Trophoblast cell (in vitro differentiated cells and primary cell): ENCODE data around the gene ZNF609.

Experiments
- DNase-seq, 2 donors: peaks; one replicate each; pipeline ENCODE4 v3.0.0-alpha.2; 2016
- H2AFZ ChIP-seq: 2 replicates; pipeline ENCODE4 v1.6.1; 2013; ENCODE audit warnings: low read length, moderate library complexity, mild to moderate bottlenecking; ENCODE audit not compliant: insufficient read depth, poor library complexity
- H2AK5ac ChIP-seq: 2 replicates; pipeline ENCODE4 v1.6.1; 2013; ENCODE audit warnings: mild to moderate bottlenecking, low read length
- H2BK120ac ChIP-seq: 2 replicates; pipeline ENCODE4 v1.6.1; 2013; ENCODE audit warnings: low read length, mild to moderate bottlenecking, moderate library complexity; ENCODE audit not compliant: insufficient read depth, poor library complexity
- H2BK12ac ChIP-seq: 2 replicates; pipeline ENCODE4 v1.6.1; 2013; ENCODE audit warnings: mild to moderate bottlenecking, low read length, moderate library complexity
- H2BK5ac ChIP-seq: 2 replicates; pipeline ENCODE4 v1.6.1; 2013; ENCODE audit warnings: low read length, low read depth, moderate library complexity, mild to moderate bottlenecking; ENCODE audit not compliant: poor library complexity
- H3K14ac ChIP-seq: 2 replicates; pipeline ENCODE4 v1.6.1; 2013; ENCODE audit warnings: mild to moderate bottlenecking, low read length
- H3K18ac ChIP-seq: 2 replicates; pipeline ENCODE4 v1.6.1; 2013; ENCODE audit warnings: mild to moderate bottlenecking, low read length
- H3K23ac ChIP-seq: 2 replicates; pipeline ENCODE4 v1.6.1; 2013; ENCODE audit warnings: low read length
- H3K27ac ChIP-seq: 2 replicates; pipeline ENCODE4 v1.5.1; 2013; ENCODE audit warnings: low read depth, mild to moderate bottlenecking, inconsistent platforms, low read length, moderate library complexity
- H3K27me3 ChIP-seq: 2 replicates; pipeline ENCODE4 v1.6.1; 2013; ENCODE audit warnings: inconsistent platforms, mild to moderate bottlenecking, low read length, moderate library complexity; ENCODE audit not compliant: insufficient read depth
- H3K36me3 ChIP-seq, 2 experiments: 1 replicate in 1 of 2; 2 replicates in 1 of 2; pipeline ENCODE4 v1.6.1; 2013; ENCODE audit warnings: low read length in 2 of 2, mild to moderate bottlenecking in 2 of 2, moderate library complexity in 1 of 2; ENCODE audit not compliant: insufficient read depth in 2 of 2, control insufficient read depth in 1 of 2
- H3K4ac ChIP-seq: 2 replicates; pipeline ENCODE4 v1.6.1; 2013; ENCODE audit warnings: low read depth, mild to moderate bottlenecking, low read length, moderate library complexity
- H3K4me1 ChIP-seq, 2 experiments: 1 replicate in 1 of 2; 2 replicates in 1 of 2; pipeline ENCODE4 v1.6.1; 2013; ENCODE audit warnings: low read length in 2 of 2, mild to moderate bottlenecking in 2 of 2, moderate library complexity in 1 of 2; ENCODE audit not compliant: insufficient read depth in 2 of 2, control insufficient read depth in 1 of 2
- H3K4me2 ChIP-seq: 2 replicates; pipeline ENCODE4 v1.6.1; 2013; ENCODE audit warnings: inconsistent platforms, mild to moderate bottlenecking, low read length, moderate library complexity
- H3K4me3 ChIP-seq: 2 replicates; pipeline ENCODE4 v1.5.1; 2013; ENCODE audit warnings: mild to moderate bottlenecking, low read depth, low read length, inconsistent platforms
- H3K79me1 ChIP-seq: one replicate; pipeline ENCODE4 v1.6.1; 2013; ENCODE audit warnings: low read length
- H3K79me2 ChIP-seq: 2 replicates; pipeline ENCODE4 v1.6.1; 2013; ENCODE audit warnings: low read length, mild to moderate bottlenecking; ENCODE audit not compliant: control insufficient read depth, insufficient read depth, poor library complexity
- H3K9ac ChIP-seq: 2 replicates; pipeline ENCODE4 v1.6.1; 2013; ENCODE audit warnings: mild to moderate bottlenecking, low read length
- H3K9me3 ChIP-seq: 2 replicates; pipeline ENCODE4 v1.6.1; 2013; ENCODE audit warnings: low read depth, mild to moderate bottlenecking, control low read depth, inconsistent platforms, low read length; ENCODE audit not compliant: insufficient read depth
- H4K12ac ChIP-seq: 2 replicates; pipeline ENCODE4 v1.6.1; 2013; ENCODE audit warnings: low read depth, mild to moderate bottlenecking, low read length, moderate library complexity
- H4K8ac ChIP-seq: 2 replicates; pipeline ENCODE4 v1.6.1; 2013; ENCODE audit warnings: low read depth, mild to moderate bottlenecking, low read length, moderate library complexity
- H4K91ac ChIP-seq: one replicate; pipeline ENCODE4 v1.6.1; 2013; ENCODE audit warnings: low read depth, mild to moderate bottlenecking, low read length, moderate library complexity
- WGBS: extraction: QIAGEN DNeasy Blood & Tissue Kit; methylation state at CpG from one replicate; pipeline ENCODE4 v1.1.7; 2013; ENCODE audit warnings: missing lambda C conversion rate; ENCODE audit not compliant: insufficient read length, insufficient coverage; ENCODE audit errors: extremely low coverage; 5-methylcytosine and 5-hydroxymethylcytosine counted together

ZNF609 gene

GRCh38 chr15:64582202-64582601 is 121.8 kb downstream of the ZNF609 start:
- no peak overlapping the region for H3K14ac ChIP-seq
- no peak overlapping the region for H3K4me2 ChIP-seq

GRCh38 chr15:64583519-64583918 is 123.1 kb downstream of the ZNF609 start:
- Histone ChIP-seq H3K9me3 (peaks cover 2% of the 10 kb centered on the region), H3K23ac (no peak overlapping the region), H4K12ac (no peak overlapping the region), H3K18ac (no peak overlapping the region), H3K9ac (no peak overlapping the region), H2AK5ac (no peak overlapping the region), H3K4me2 (no peak overlapping the region), H2AFZ (no peak overlapping the region), H4K91ac (no peak overlapping the region), H3K27ac (no peak overlapping the region), H3K36me3 (no peaks in the 10 kb centered on the region), H3K79me1 (no peaks in the 10 kb centered on the region), H3K4ac (no peak overlapping the region), H4K8ac (no peak overlapping the region), H3K79me2 (no peaks in the 10 kb centered on the region), H2BK12ac (no peak overlapping the region), H2BK120ac (no peak overlapping the region), H2BK5ac (no peak overlapping the region), H3K14ac (no peak overlapping the region), H3K4me3 (no peak overlapping the region), H3K27me3 (no peaks in the 10 kb centered on the region), H3K4me1 (peaks cover 0 to 2% of the 10 kb centered on the region in 2 experiments)
- no peak for DNase-seq
- WGBS: no CpG with 5 or more reads among the region's 4 CpGs

More at GRCh38 chr15:64582202-64582601, 121.8 kb downstream of the ZNF609 start:
- H4K8ac ChIP-seq: no peak overlapping the region
- no peak overlapping the region for H2BK5ac ChIP-seq
- H3K4ac ChIP-seq: no peak overlapping the region
- DNase-seq: peak; percentile 42 to 73
- no peak overlapping the region for H3K9ac ChIP-seq
- H3K36me3 ChIP-seq: no peaks in the 10 kb centered on the region
- 100% methylated on average over 2 of the region's 3 CpGs for WGBS
- no peak overlapping the region for H2BK12ac ChIP-seq
- H2BK120ac ChIP-seq: no peak overlapping the region
- no peak overlapping the region for H2AK5ac ChIP-seq
- no peak overlapping the region for H3K18ac ChIP-seq
- no peaks in the 10 kb centered on the region for H3K27me3 ChIP-seq
- no peak overlapping the region for H2AFZ ChIP-seq
- H4K91ac ChIP-seq: no peak overlapping the region
- no peaks in the 10 kb centered on the region for H3K79me2 ChIP-seq
- no peak overlapping the region for H4K12ac ChIP-seq
- peaks cover 0 to 2% of the 10 kb centered on the region in 2 experiments for H3K4me1 ChIP-seq
- H3K9me3 ChIP-seq: peaks cover 2% of the 10 kb centered on the region
- H3K4me3 ChIP-seq: no peak overlapping the region
- no peak overlapping the region for H3K27ac ChIP-seq
- no peaks in the 10 kb centered on the region for H3K79me1 ChIP-seq
- H3K23ac ChIP-seq: no peak overlapping the region

- Histone ChIP-seq H3K27me3 (no peaks in the 10 kb centered on the region), H4K8ac (no peak overlapping the region), H3K23ac (no peak overlapping the region), H3K18ac (no peak overlapping the region), H4K91ac (no peak overlapping the region), H3K4me3 (no peak overlapping the region), H3K27ac (no peak overlapping the region), H3K79me1 (no peaks in the 10 kb centered on the region), H3K9me3 (peaks cover 2% of the 10 kb centered on the region), H2AFZ (no peak overlapping the region), H2BK12ac (no peak overlapping the region), H2AK5ac (no peak overlapping the region), H3K4me1 (peaks cover 0 to 2% of the 10 kb centered on the region in 2 experiments), H3K36me3 (no peaks in the 10 kb centered on the region), H4K12ac (no peak overlapping the region), H2BK120ac (no peak overlapping the region), H3K4me2 (no peak overlapping the region), H2BK5ac (no peak overlapping the region), H3K14ac (no peak overlapping the region), H3K79me2 (no peaks in the 10 kb centered on the region), H3K9ac (no peak overlapping the region), H3K4ac (no peak overlapping the region)
- DNase-seq: no peak
- WGBS: no CpG with 5 or more reads among the region's 3 CpGs
These were observed 123.6 kb downstream of the ZNF609 start for GRCh38 chr15:64583983-64584382.

GRCh38 chr15:64586259-64586870 is 126.0 kb downstream of the ZNF609 start:
- H3K36me3 ChIP-seq: peaks cover 0 to 2% of the 10 kb centered on the region in 2 experiments
- H3K79me2 ChIP-seq: no peaks in the 10 kb centered on the region
- no peaks in the 10 kb centered on the region for H3K27me3 ChIP-seq
- no peaks in the 10 kb centered on the region for H3K9me3 ChIP-seq
- H3K79me1 ChIP-seq: no peaks in the 10 kb centered on the region
- no CpG with 5 or more reads among the region's 12 CpGs for WGBS
- H2BK5ac ChIP-seq: no peak overlapping the region
- no peaks in the 10 kb centered on the region for H3K4me1 ChIP-seq
- no peak overlapping the region for H3K27ac ChIP-seq
- H3K14ac ChIP-seq: no peak overlapping the region
- no peak overlapping the region for H4K8ac ChIP-seq
- no peak overlapping the region for H3K18ac ChIP-seq
- DNase-seq: no peak
- no peak overlapping the region for H3K4ac ChIP-seq
- H3K4me3 ChIP-seq: no peak overlapping the region
- H3K23ac ChIP-seq: no peak overlapping the region
- no peak overlapping the region for H3K9ac ChIP-seq
- no peak overlapping the region for H4K12ac ChIP-seq
- no peak overlapping the region for H4K91ac ChIP-seq
- no peak overlapping the region for H2AK5ac ChIP-seq
- no peak overlapping the region for H2BK12ac ChIP-seq
- no peak overlapping the region for H3K4me2 ChIP-seq
- H2BK120ac ChIP-seq: no peak overlapping the region
- H2AFZ ChIP-seq: no peak overlapping the region
